ENCODE data around the gene DDX54.
"Not testable (repeated sequence)": the region's sequence is repeated elsewhere in the genome, so short reads cannot be mapped to it uniquely, and the experiment has no call there.

Gene DDX54

GRCh38 chr12:113161415-113162016, 23.8 kb downstream of the DDX54 start:
- no peak for DNase-seq

GRCh38 chr12:113159937-113160336, 25.3 kb downstream of the DDX54 start:
- no peak for DNase-seq

GRCh38 chr12:113158439-113159203, 26.7 kb downstream of the DDX54 start:
- DNase-seq = no peak

GRCh38 chr12:113157218-113157859, 27.9 kb downstream of the DDX54 start:
- no peak for DNase-seq

- DNase-seq = no peak
These were observed 29.6 kb downstream of the DDX54 start for GRCh38 chr12:113155646-113156045.

DNA sequence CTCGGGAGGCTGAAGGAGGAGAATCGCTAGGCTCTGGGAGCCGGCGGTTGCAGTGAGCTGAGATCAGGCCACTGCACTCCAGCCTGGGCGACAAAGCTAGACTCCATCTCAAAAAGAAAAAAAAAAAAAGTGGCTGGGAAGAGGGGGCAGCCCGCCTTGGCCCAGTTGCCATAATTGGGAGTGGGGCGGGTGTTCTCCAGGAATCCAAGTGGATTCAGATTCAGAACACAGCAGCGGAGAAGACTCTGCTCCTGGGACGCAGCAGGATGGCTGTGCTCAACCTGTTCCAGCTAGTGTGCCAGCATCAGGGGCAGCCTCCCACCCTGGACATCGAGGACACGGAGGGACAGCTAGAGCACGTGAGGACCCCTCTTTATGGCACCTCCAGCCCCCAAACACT, 30.2 kb downstream of the DDX54 start:
- no peak for DNase-seq

DNA sequence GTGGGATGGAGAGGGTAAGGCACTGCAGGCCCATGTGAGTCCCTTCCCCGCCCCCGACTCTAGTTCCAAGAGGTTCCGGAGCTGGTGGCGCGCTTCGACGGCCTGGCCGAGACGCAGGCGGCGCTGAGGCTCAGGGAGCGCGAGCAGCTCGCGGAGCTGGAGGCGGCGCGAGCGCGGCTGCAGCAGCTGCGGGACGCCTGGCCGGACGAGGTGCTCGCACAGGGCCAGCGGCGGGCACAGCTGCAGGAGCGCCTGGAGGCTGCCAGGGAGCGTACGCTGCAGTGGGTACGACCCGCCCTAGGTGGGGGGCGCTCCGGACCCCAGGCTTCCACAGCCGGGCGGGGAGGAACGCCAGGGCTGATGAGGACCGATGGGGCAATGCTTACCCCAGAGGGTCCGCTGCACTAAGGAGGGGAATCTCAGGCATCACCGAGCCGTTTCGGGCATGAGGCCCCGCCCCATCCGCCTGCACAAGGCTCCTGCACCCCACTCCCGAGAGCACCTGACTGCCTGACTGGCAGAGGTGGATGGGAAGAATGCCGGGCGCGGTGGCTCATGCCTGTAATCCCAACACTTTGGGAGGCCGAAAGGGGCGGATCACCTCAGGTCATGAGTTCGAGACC, 30.8 kb downstream of the DDX54 start:
- DNase-seq = no peak

DNA sequence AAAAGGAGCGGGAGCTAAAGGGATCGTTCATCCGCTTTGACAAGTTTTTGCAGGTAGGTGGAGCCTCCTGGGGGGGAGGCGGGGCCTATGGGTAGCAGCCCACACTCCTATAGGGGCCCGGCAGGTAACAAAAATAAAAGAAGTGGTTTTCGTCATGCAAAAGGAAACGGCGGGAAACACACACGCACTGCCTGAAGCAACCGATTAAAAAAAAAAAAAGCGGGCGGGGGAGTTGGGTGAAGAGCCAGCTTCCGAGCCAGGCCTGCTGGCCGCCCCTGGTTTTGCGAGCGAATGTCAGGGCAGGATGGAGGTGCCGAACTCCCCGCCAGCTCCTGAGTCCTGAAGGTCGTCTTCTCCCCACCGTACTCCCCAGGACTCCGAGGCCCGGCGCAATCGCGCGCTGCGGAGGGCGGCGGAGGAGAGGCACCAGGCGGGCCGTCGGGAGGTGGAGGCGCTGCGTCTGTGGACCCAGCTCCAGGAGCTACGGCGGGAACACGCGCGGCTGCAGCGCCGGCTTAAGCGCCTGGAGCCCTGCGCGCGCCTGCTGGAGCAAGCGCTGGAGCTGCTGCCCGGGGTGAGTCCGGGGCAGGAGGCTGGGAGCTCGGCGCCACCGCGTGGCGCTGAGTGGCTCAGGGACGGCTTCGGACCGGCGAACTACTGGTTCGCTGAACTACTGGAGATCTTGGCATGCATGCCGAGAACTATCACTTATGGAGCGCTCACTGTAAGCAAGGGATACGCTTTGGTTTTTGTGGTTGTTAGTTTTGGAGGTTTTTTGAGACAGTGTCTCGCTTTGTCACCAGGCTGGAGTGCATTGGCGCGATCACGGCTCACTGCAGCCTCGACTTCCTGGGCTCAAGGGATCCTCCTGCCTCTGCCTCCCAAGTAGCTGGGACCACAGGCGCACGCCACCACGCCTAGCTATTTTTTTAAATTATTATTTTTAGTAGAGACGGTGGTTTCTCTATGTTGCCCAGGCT, 32.2 kb downstream of the DDX54 start:
- DNase-seq = peak; percentile 38

DNA sequence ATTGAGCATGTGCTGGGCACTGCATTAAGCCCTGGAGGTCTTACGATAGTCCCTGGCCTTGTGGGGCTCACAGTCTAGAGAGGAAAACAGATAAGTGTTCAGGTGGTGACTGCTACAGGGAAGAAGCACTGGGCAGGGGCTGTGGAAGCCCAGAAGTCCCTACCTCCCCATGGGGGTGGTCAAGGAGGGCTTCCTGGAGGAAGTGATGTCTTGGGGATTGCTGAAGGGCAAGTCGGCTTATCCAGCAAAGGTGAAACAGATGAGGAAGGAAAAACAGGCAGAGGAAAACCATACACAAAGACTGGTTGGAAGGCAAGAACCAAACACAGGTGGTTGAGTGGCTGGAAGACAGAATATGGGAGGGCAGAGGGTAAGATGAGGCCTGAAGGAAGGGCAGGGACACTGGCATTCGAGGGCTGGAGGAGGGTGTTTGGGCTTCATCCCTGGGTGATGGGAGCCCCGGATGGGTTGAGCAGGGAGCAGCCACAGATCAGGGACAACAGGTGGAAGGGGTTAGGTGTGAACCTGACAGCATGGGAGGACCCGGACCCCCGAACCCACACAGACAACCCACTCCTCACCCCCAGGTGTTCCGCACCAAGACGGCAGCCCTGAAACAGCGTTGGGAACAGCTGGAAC, 33.0 kb downstream of the DDX54 start:
- DNase-seq = no peak

DNA sequence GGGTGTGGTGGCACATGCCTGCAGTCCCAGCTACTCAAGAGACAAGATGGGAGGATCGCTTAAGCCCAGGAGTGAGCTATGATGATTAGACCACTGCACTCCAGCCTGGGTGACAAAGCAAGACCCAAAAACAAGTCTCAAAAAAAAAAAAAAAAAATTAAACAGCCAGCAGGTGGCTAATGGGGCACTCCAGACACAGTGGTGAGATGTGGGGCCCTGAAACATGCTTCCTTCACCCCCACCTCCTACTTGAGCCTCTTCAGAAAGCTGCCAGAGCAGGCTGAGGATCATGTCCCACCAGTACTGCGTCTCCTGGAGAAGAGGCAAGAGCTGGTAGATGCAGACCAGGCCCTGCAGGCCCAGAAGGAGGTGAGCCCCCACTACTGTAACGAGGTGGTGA, 33.6 kb downstream of the DDX54 start:
- DNase-seq = no peak

DNA sequence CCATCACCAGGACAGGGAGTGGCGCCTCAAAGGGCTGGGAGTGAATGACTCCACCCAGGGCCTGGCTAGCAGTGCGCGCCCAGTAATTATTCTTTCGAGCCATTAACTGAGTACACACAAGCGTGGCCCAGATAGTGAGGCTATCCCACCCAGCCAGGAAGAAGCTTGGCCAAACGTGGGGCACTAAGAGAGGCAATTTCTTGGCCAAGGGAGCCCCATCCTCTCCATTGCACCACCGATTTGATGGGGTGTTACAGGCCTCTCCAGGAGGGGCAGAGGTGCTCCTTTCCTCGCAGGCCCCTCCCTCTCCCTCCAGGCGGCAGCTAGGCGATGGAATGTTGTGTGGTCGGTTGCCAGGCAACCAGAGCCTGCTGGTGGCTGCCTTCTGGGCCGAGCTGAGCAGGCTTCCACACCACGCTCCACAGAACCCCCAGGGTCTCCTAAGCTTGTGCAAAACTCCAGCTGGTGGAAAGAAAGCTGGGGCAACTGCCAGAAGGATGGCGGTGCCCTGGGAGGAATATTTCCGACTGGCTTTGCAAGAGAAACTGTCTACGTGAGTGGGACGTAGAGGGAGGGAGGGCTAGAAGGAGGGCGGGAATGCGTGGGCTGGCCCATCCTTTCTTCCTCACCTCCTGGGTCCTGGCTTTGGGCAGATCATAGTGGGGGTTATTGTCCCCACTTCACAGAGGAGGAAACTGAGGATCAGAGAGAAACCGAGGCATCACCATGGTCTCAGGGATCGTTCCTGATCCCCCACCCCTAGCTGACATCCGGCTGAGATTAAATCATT, 35.7 kb downstream of the DDX54 start, which contains the start of gene CFAP73:
TSS of gene CFAP73 (plus strand) at position 364 of the 790 bp plus-strand sequence. CDS start at position 498, 134 bp downstream.
- DNase-seq = peak; percentile 34

GRCh38 chr12:113146999-113147398, 38.3 kb downstream of the DDX54 start:
- DNase-seq = no peak

DNA sequence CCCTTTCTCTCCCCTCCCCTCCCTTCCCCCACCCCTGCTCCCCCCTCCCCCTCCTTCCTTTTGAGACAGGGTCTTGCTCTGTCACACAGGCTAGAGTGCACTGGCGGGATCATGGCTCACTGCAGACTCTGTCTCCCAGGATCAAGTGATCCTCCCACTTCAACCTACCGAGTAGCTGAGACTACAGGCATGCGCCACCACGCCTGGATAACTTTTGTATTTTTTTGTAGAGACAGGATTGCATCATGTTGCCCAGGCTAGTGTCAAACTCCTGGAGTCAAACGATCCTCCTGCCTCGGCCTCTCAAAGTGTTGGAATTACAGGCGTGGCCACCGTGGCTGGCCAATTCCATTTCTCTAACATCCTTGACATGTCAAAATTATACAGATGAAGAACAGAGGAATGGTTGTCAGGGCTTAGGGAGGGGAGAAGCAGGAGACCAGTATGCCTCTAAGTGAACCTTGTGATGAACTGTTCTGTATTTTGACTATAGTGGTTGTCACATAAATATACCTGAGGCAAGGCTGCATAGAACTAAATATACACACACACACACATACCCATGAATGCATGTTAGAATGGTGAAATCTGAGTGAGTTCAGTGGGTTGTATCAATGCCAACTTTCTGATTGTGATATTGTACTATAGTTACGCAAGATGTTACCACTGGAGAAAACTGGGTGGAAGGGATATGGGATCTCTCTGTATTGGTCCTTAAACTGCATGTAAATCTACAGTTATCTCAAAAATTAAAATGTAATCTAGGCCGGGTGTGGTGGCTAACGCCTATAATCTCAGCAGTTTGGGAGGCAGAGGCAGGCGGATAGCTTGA, 39.3 kb downstream of the DDX54 start:
- no peak for DNase-seq

DNA sequence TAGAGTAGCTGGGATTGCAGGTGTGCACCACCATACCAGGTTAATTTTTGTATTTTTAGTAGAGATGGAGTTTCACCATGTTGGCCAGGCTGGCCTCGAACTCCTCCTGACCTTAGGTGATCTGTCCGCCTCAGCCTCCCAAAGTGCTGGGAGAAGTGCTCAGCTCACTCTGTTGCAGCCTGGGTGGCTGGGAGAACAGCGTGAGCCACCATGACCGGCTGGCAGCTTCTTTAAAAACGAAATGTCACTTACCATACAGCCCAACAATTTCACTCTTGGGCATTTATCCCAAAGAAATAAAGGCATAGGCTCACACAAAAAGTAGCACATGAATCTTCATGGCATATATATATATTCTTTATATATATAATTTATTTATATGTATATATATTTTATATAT, 40.5 kb downstream of the DDX54 start:
- DNase-seq = no peak

GRCh38 chr12:113143959-113144358, 41.3 kb downstream of the DDX54 start:
- DNase-seq = no peak

- DNase-seq = no peak
These were observed 42.4 kb downstream of the DDX54 start for GRCh38 chr12:113142886-113143332.

GRCh38 chr12:113142173-113142885, 42.9 kb downstream of the DDX54 start:
- no peak for DNase-seq

DNA sequence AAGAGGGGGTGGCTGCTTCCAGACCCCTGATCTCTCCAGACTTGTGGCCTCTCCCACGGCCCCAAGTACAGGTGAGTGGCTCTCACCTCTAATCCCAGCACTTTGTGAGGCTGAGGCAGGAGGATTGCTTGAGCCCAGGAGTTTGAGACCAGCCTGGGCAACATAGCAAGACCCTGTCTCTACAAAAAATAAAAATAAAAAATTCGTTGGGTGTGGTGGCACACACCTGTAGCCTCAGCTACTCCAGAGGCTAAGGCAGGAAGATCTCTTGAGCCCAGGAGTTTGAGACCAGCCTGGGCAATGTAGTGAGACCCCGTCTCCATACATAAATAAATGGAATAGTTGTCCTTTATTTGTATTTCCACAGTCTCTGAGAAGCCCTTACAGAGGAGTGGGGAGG, 43.6 kb downstream of the DDX54 start:
- DNase-seq = not testable (repeated sequence)

DNA sequence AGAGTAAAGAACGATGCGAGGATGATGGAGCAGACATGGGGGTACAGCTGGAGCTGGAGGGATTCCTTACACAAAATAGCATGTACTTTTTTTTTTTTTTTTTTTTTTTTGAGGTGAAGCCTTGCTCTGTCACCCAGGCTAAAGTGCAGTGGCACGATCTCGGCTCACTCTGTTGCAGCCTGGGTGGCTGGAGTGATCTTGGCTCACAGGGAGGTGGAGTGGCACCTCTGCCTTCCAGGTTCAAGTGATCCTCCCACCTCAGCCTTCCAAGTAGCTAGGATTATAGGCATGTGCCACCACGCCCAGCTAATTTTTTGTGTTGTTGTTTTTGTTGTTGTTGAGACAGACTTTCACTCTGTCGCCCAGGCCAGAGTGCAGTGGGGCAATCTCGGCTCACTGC, 44.6 kb downstream of the DDX54 start:
- no peak for DNase-seq

Data from DMS 273 treated with DMSO at 0.1 percent for 48 hours (cell line).